Ishikawa (cell line): ENCODE data around the gene C19orf38.

Experiments used
- EGR1 ChIP-seq: IDR thresholded peaks from 2 replicates; pipeline ENCODE4 v1.6.1; 2012
- EP300 ChIP-seq: IDR thresholded peaks from 2 replicates; pipeline ENCODE4 v1.6.1; 2012; ENCODE audit warnings: borderline replicate concordance
- MAX ChIP-seq: IDR thresholded peaks from 2 replicates; pipeline ENCODE4 v1.6.1; 2012
- TAF1 ChIP-seq: IDR thresholded peaks from 2 replicates; pipeline ENCODE4 v1.6.1; 2012; ENCODE audit warnings: low read depth, mild to moderate bottlenecking
- TEAD4 ChIP-seq: IDR thresholded peaks from 2 replicates; pipeline ENCODE4 v1.6.1; 2012
- YY1 ChIP-seq: IDR thresholded peaks from 2 replicates; pipeline ENCODE4 v1.6.1; 2012; ENCODE audit warnings: low read depth

GRCh38 chr19:10908380-10908960 is 60.3 kb downstream of the C19orf38 start:
- TF ChIP-seq MAX (no peak), EP300 (no peak), EGR1 (no peak), YY1 (no peak), TAF1 (no peak), TEAD4 (no peak)
